Measurements from ENCODE around the gene CLEC11A. TPM values are rescaled to one million over a fixed set of nuclear protein-coding genes. Genes with fewer than 3 reads are reported as not detected.

Gene CLEC11A
- total and polyA plus RNA-seq, 9 of the 15 experiments (the other 6 are each of a cell fraction or from before 2014, with no cell fraction given): 0.39 to 43.9 (median 3.4) TPM

DNA sequence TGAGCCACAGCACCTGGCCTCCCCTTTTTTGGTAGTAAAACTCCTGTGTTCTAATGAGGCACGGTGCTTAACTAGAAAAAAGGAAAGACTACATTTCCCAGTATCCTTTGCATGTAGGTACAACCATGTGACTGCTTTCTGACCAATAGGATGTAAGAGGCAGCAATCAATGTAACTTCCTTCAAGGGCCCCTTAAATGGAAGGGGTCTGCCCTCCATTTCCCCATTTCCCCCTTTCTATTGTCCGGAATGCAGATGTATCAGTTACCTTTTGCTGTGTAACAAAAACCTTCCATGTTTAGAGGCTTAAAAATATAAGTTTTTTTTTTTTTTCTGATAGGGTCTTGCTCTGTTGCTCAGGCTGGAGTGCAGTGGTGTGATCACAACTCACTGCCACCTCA, 49.3 kb downstream of the CLEC11A start (continued):
- TF ChIP-seq, protein P1, sequence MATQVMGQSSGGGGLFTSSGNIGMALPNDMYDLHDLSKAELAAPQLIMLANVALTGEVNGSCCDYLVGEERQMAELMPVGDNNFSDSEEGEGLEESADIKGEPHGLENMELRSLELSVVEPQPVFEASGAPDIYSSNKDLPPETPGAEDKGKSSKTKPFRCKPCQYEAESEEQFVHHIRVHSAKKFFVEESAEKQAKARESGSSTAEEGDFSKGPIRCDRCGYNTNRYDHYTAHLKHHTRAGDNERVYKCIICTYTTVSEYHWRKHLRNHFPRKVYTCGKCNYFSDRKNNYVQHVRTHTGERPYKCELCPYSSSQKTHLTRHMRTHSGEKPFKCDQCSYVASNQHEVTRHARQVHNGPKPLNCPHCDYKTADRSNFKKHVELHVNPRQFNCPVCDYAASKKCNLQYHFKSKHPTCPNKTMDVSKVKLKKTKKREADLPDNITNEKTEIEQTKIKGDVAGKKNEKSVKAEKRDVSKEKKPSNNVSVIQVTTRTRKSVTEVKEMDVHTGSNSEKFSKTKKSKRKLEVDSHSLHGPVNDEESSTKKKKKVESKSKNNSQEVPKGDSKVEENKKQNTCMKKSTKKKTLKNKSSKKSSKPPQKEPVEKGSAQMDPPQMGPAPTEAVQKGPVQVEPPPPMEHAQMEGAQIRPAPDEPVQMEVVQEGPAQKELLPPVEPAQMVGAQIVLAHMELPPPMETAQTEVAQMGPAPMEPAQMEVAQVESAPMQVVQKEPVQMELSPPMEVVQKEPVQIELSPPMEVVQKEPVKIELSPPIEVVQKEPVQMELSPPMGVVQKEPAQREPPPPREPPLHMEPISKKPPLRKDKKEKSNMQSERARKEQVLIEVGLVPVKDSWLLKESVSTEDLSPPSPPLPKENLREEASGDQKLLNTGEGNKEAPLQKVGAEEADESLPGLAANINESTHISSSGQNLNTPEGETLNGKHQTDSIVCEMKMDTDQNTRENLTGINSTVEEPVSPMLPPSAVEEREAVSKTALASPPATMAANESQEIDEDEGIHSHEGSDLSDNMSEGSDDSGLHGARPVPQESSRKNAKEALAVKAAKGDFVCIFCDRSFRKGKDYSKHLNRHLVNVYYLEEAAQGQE (IDR thresholded peaks at IDR 0.05; ENCODE audit: borderline replicate concordance): peak; percentile 46; the same call in 1 of the 2 replicates
- TF ChIP-seq, protein P1 (CRISPR knock-in tag; IDR thresholded peaks at IDR 0.05; ENCODE audit: low read depth): no peak
- TF ChIP-seq SMARCA5 (IDR thresholded peaks at IDR 0.05) (no peak), CBFA2T2 (conservative IDR thresholded peaks at IDR 0.05) (0 out of 2 replicates have a peak, but pooled peaks have one; percentile 33), SMAD4 (CRISPR knock-in tag; conservative IDR thresholded peaks at IDR 0.05) (no peak), JUND (IDR thresholded peaks at IDR 0.05; ENCODE audit: borderline replicate concordance, low read depth, low read length) (no peak), JUND (tag; IDR thresholded peaks at IDR 0.05; ENCODE audit: borderline replicate concordance, low read depth, low read length) (no peak), RBM14 (IDR thresholded peaks at IDR 0.05; ENCODE audit: borderline replicate concordance, insufficient read depth, low read depth, low read length) (no peak), TFAM (CRISPR knock-in tag; conservative IDR thresholded peaks at IDR 0.05) (no peak), NFYB (IDR thresholded peaks at IDR 0.05; ENCODE audit: extremely low read depth, insufficient read length) (peak; percentile 100)
- TF ChIP-seq, protein P2, sequence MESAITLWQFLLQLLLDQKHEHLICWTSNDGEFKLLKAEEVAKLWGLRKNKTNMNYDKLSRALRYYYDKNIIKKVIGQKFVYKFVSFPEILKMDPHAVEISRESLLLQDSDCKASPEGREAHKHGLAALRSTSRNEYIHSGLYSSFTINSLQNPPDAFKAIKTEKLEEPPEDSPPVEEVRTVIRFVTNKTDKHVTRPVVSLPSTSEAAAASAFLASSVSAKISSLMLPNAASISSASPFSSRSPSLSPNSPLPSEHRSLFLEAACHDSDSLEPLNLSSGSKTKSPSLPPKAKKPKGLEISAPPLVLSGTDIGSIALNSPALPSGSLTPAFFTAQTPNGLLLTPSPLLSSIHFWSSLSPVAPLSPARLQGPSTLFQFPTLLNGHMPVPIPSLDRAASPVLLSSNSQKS (CRISPR knock-in tag; IDR thresholded peaks at IDR 0.05): no peak
- TF ChIP-seq, protein P3, sequence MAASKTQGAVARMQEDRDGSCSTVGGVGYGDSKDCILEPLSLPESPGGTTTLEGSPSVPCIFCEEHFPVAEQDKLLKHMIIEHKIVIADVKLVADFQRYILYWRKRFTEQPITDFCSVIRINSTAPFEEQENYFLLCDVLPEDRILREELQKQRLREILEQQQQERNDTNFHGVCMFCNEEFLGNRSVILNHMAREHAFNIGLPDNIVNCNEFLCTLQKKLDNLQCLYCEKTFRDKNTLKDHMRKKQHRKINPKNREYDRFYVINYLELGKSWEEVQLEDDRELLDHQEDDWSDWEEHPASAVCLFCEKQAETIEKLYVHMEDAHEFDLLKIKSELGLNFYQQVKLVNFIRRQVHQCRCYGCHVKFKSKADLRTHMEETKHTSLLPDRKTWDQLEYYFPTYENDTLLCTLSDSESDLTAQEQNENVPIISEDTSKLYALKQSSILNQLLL (CRISPR knock-in tag; IDR thresholded peaks at IDR 0.05; ENCODE audit: borderline replicate concordance): no peak
- TF ChIP-seq, protein P4, sequence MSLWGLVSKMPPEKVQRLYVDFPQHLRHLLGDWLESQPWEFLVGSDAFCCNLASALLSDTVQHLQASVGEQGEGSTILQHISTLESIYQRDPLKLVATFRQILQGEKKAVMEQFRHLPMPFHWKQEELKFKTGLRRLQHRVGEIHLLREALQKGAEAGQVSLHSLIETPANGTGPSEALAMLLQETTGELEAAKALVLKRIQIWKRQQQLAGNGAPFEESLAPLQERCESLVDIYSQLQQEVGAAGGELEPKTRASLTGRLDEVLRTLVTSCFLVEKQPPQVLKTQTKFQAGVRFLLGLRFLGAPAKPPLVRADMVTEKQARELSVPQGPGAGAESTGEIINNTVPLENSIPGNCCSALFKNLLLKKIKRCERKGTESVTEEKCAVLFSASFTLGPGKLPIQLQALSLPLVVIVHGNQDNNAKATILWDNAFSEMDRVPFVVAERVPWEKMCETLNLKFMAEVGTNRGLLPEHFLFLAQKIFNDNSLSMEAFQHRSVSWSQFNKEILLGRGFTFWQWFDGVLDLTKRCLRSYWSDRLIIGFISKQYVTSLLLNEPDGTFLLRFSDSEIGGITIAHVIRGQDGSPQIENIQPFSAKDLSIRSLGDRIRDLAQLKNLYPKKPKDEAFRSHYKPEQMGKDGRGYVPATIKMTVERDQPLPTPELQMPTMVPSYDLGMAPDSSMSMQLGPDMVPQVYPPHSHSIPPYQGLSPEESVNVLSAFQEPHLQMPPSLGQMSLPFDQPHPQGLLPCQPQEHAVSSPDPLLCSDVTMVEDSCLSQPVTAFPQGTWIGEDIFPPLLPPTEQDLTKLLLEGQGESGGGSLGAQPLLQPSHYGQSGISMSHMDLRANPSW (CRISPR knock-in tag; IDR thresholded peaks at IDR 0.05): no peak
- TF ChIP-seq, protein P5, sequence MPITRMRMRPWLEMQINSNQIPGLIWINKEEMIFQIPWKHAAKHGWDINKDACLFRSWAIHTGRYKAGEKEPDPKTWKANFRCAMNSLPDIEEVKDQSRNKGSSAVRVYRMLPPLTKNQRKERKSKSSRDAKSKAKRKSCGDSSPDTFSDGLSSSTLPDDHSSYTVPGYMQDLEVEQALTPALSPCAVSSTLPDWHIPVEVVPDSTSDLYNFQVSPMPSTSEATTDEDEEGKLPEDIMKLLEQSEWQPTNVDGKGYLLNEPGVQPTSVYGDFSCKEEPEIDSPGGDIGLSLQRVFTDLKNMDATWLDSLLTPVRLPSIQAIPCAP (CRISPR knock-in tag; IDR thresholded peaks at IDR 0.05; ENCODE audit: borderline replicate concordance): no peak
